ENCODE results near the gene FUNDC2.
"Not testable (repeated sequence)": the region's sequence is repeated elsewhere in the genome, so short reads cannot be mapped to it uniquely, and the experiment has no call there.

The FUNDC2 gene, protein sequence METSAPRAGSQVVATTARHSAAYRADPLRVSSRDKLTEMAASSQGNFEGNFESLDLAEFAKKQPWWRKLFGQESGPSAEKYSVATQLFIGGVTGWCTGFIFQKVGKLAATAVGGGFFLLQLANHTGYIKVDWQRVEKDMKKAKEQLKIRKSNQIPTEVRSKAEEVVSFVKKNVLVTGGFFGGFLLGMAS

DNA sequence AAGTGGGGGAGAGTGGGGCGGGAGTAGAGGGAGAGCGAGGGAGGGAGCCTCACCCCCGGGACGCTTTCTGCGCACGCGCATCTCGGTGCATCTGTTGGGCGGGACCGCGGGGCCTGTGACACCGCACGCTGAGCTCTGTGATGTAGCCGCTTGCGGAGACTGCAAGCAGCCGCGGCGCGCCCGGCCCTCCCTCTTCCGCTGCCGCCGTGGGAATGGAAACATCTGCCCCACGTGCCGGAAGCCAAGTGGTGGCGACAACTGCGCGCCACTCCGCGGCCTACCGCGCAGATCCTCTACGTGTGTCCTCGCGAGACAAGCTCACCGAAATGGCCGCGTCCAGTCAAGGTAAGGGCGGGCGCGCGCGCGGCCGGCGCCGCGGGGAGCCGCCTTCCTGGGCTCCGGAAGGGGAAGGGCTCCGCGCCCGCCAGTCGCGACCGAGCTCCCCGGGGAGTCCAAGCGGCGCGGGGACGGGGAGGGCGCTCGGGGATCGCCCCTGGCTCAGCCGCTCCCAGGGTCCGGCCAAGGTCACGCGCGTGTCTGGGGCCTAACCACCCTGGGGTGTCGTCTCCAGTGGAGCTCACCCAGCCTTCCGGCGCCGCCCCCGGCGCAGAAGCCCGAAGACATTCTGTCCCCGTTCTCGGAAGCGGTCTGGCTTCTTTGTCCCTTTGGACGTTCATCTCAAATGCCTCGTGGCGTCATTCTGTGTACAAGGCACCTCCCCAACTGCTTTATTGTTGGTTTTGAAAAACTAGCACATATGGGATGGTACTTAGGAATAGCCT lies at the start of gene FUNDC2:
Gene FUNDC2 (plus strand): TSS at position 118 of the 782 bp plus-strand sequence. CDS start 95 bp downstream, at position 213.
- peak; percentile 90 for DNase-seq (ENCODE audit: low read depth)

DNA sequence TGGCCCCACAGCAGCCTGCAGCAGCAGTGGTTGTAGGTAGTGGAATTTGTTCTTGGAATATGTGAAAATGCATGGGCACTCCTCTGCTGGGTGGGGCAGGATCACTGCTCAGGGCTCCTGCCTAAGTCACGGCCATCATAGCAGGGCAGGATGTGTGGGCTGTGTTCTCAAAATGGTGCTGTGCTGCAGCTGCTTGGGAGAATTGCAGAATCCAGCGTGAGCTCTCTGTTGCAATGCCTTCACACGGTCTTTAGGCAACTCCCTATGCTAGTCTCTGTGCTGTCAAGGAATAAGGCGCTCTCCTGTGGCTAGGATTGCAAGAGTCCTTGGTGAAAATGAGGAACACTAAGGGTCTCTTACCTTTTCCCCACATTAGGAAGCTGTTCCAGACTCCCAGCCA lies 47.0 kb upstream of the FUNDC2 start:
- no peak for DNase-seq (ENCODE audit: low read depth)

DNA sequence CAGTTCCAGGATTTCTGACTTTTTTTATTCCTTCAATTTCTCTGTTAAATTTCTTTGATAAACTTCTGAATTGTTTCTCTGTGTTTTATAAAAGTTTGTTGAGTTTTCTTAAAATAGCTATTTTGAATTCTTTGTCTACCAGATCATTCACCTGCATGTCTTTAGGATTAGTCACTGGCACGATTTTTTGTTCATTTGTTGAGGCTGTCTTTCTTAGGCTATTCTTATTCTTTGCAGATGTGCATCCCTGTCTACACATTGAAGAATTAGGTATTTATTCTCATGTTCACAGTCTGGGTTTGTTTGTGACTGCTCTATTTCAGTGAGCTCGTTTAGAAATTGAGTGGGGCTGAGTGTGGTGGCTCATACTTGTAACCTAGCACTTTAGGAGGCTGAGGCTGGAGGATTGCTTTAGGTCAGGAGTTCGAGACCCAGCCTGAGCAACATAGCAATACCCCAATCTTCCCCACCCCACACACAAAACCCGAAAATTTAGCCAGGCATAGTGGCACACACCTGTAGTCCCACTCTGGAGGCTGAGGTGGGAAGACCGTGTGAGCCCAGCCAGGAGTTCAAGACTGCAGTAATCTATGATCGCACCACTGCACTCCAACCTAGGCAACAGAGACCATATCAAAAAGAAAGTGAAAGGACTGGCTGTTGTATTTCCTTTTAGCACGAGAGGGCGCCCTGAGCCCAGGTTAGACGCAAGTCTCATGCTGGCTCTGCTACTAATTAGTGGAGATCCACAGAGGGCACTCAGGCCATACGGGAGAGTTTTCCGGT lies 46.1 kb upstream of the FUNDC2 start:
- peak; percentile 51 for DNase-seq (ENCODE audit: low read depth)

DNA sequence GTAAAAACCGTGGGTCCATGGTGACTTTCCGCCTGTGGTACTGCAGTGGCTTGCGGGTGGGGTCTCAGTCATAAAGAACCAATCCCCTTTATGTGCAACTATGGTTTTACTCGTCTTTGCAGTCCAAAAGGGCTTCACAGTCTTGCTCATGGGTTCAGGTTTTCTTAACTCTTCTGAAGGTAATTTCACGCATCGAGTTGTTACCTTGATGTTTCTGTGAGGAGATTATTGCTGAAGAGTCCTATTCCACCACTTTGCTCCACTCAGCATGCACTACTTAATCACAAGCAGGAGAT lies 45.6 kb upstream of the FUNDC2 start:
- no peak for DNase-seq (ENCODE audit: low read depth)

DNA sequence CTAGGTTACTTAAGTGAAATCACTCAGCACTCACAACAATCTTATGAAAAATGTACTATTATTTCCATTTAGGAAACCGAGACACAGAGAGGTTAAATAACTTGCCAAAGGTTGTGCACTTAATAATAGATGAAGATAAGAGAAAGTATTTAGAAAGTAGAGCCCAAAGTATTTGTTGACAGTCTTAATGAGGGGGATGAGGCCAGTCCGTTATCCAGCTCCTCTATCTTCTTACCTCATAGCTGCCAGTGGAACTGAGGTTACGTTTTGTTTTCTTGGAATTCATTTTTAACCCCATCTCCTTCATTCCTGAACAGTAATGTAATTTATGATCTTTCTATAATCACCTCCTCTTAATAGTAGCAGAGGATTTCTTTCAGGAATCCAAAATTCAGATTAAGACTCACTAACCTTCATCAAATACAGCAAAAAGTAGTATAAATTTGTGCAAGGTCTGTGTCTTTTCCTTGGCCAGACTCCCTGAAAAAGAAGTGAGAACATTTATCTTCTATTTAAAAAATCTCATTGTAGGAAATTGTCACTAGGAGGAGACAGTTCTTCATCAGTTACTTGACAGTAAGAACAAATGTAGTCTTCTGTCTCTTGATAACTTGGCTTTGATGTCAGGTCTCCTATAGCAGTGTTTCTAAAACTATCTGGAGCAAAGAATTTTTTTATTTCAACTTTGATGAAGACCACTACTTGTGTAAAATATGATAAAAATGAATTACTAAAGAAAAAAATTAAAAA lies 39.6 kb upstream of the FUNDC2 start:
- DNase-seq (ENCODE audit: low read depth) = no peak

DNA sequence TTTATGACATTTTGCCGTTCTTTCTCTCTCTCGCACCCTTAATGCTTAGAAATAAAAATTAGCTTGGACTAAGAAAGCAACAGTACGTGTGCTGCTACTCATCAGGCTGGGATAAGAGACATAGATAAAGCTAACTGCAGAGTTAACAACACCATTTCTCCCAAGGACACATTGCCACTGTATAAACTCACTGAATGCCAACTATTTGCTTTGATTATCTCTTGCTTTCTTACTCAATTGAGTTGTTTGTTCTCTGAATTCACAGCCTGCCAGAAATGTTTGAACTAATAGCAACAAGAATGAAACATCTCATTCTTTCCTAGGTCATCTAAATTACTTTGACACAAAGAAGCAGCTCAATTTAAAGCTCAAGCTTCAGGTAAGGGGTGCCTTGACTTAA lies 38.7 kb upstream of the FUNDC2 start:
- DNase-seq (ENCODE audit: low read depth) = no peak

DNA sequence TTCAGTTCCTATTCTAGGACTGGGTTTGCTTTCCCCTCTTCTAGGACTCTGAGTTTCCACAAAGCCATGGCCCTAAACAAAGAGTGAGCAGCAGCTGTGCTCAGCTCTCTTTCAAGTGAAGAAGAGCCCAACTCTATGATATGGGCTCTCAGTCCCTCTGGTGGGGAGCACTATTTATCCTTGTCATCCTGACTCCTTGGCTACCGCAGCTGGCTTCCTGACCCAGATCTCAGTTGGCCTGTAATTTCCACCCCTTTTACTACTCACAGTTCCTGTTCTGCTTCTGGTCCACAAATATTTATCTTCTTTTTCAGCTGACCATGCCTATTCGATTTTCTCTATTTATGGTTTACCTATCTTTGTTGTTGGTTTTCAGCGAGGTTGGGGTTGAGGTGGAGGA lies 37.9 kb upstream of the FUNDC2 start:
- no peak for DNase-seq (ENCODE audit: low read depth)

DNA sequence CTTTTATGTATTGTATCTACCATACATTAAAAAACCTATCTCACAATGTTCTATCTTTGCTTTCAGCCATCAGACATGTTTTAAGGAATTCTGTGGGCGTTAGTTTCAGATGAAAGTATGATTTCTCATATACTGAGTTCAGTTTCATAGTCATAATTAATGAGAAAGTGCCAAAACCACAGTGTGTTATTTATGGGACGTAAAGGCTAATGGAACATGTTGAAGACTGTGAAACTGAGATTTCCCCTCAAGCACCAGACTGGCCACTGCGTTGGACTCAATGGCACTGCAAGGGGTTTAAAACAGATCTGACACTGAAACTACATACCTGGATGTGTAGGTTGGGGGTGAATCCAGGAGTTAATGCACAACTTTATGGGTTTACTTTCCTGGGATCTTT lies 36.1 kb upstream of the FUNDC2 start:
- DNase-seq (ENCODE audit: low read depth) = no peak

DNA sequence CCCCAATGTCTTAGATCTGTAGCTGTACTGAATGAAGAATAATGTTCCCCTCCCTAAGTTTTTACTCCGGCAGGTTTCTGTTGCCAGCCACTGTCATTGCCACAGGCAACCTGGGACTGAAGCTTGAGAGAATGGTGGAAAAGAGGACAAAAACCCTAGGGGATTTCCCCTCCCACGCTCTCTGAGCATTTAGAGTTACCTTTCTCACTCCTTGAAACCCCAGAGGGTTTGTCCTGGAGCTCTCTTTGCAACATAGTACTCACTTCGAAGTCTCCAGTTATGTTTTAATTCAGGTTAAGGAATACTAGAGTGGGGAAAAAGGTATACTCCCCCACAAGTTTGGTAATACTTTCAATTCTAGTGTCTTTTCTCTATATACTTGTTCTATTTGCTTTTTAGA lies 35.6 kb upstream of the FUNDC2 start:
- no peak for DNase-seq (ENCODE audit: low read depth)

DNA sequence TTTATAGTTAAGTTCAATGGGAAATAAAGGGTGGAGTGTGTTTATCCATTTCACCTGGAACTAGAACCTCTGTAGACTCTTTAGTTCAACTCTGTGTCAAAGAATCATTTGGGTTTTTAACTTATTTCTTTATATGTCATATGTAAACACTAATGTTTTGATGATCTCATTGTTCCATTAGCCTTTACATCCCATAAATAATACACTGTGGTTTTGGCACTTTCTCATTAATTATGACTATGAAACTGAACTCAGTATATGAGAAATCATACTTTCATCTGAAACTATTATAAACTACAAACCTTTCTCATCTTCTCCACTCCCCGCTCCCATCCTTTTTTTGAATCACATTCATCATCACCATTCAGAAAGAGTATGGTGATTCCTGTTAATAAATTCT lies 35.2 kb upstream of the FUNDC2 start:
- no peak for DNase-seq (ENCODE audit: low read depth)

DNA sequence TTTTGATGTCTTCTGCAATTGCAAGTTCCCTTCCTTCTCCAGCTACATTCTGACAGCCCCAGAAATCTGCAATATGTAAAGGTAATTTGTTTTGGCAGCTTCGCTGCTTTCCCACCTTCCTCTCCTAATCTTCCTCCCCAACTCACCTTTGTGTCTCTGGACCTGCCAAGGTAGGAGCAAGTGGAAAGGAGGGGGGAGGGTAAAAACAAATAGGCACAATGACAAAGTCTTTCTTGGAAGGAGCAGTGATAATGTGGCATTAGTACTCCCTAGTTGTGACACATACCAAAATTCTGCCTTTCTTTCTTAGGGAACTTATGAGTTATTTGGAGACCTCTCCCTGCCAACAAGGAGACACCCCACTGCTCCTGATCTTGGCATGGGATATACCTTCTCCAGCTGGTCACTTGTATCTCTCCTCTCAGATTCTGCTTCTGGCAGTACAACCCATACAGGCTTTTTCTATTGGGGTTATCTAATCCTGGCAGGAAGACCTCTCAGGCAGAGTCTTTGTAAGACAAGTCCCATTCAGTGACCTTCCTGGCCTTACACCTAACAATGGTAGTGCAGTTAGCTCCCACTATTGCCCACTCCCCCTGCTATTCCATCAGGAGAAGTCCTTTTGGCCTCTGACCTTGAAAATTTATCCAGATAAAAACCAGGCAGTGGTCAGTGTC lies 28.3 kb upstream of the FUNDC2 start:
- no peak for DNase-seq (ENCODE audit: low read depth)

DNA sequence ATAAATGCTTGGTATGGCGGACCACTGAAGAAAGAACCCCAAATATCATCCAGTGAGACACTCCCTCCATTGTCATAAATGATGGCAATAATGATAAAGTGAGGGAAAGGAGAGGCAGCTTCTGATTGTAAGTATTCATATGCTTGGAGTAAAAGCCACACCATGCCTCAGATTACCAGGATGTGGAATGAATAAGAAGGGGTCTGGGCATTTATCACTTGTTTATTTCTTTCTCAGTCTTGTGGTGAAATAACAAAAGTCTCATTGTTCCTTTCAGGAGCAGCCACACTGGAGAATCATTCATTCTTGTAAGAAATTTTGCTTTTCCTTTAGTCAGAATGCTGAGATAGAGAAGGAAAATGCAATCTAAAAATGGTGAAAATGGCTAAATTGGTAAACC lies 25.8 kb upstream of the FUNDC2 start:
- no peak for DNase-seq (ENCODE audit: low read depth)

DNA sequence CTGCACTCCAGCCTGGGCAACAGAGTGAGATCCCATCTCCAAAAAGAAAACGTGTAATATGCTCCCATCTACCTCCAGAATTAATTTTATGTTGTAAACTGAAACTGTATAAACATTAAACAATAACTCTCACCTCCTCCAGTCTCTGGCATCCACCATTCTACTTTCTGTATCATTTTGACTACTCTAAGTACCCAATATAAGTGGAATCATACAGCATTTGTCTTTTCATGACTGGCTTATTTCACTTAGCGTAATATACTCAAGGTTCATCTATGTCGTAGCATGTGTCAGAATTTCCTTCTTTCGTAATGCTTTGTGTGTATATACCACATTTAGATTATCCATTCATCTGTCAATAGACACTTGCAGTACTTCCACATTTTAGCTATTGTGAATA lies 24.8 kb upstream of the FUNDC2 start:
- DNase-seq (ENCODE audit: low read depth) = no peak

DNA sequence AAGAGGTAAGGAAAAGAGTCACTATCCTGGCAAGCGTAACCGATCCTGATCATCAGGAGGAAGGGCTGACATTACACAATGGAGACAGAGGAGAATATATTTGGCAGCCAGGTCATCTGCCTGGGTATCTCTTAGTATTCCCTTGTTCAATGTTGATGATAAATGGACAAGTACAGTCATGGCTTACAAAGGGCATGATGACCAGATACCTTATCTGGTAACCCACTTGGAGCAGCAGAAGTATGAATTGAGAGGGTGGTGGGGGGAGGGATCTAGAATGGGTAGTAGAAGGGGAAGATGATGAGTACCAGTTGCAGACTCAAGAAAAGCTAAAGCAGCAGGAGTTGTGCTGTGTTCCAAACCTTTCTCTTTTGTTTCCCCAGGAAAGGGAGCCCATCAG lies 21.5 kb upstream of the FUNDC2 start:
- DNase-seq (ENCODE audit: low read depth) = no peak

DNA sequence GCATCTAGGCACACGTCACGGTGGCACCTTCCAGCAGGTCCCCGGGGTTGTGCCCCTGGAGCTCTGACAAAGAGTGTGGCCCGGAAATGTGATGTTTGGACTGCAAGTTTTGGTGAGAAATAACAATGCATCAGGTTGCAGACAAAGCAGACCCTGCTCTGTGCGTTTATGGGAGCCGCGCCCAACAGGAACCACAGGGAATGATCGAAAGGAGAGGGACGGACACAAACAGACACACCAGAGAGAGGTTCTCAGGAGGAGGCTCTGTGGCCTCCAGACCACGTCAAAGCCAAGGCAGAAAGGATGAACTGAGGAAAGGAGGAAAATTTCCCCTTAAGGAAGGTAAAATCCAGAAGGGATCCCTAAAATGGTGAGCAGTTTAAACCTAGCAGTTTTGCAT lies 20.3 kb upstream of the FUNDC2 start:
- DNase-seq (ENCODE audit: low read depth) = not testable (repeated sequence)

DNA sequence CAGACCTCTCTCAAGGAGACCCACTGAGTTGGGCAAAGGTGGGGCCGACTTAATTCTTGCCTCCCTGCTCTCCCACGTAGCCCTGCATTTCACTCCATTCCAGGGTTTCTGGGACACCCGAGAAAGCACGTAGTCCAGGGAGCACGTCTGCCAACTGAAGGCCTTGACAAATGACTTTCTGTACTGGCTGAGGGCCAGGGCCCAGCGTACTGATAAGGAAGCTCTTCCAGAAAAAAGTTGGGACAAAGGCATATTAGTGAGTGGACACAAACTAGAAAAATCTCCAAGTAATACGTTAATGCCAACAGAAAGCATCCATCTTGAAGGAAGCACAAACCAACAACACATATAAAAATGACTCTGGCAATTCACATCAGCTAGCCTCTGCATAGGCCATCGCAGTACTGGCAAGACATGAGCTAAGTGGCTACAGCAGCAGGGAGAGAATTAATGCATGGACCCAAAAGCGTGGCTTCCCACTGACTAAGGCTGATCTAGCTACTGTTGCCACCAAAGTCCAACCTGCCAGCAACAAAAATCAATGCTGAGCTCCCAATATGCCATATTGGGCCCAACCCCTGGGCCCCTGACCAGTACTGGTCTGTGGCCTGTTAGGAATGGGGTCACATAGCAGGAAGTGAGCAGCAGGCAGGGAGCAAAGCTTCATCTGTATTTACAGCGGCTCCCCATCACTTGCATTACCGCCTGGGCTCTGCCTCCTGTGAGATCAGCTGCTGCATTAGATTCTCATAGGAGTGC lies 19.6 kb upstream of the FUNDC2 start:
- DNase-seq (ENCODE audit: low read depth) = not testable (repeated sequence)

DNA sequence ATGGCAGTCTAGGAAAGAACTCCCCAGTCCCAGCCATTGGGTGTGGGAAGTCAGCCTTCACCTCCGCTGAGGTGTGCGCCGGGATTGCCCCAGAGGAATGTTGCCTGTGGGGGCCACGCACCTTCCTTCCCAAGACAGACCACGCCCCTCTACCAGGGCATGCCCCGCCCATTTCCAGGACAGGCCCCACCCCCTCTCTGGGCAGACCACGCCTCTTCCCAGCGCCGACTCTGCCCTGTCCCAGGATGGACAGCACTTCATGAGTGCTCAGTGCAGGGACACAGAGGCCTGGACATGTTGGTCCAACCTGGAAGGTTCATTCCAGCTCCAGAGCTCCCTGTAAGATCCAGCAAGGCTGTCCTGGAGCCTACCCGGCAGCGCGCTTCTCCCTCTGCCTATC lies 18.1 kb upstream of the FUNDC2 start:
- not testable (repeated sequence) for DNase-seq (ENCODE audit: low read depth)

DNA sequence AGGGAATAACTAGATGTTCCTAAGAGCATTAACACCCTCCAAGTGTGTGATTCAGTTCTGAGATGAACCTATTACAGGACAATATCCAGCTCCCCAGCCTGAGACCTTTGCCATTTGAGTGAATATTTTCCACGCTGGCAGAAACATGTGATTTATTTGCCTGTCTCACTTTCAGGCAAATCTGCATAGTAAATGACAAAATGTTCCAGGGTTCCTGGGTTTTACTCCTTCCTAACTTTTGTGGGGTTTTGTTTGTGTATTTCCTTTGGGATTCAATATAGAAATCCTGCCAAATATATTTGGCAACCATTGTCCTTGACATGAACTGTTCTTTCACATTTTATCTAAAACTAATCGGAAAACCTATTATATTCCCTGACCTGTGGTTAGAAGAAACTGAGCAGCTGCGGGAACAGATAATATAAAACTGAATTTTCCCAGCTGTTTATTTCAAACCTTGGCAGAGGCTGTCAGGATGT lies 16.6 kb upstream of the FUNDC2 start:
- DNase-seq (ENCODE audit: low read depth) = no peak

DNA sequence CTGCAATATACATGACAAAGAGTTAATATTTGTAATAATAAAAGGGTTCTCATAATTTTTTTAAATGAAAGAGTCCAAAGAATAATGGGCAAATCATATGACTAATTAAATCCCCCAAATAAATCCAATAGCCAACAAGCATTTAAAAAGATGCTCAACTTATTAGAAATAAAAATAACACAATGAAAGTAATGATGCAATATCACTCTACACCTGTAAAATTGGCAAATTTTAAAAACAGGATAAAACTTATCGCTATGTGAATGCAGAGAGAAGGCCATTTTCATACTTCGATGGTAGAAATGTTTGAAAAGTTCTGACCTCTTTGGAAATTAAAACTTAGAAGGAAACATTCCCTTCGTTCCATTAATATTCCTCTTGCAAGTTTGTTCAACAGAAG lies 6.1 kb upstream of the FUNDC2 start:
- DNase-seq (ENCODE audit: low read depth) = no peak

DNA sequence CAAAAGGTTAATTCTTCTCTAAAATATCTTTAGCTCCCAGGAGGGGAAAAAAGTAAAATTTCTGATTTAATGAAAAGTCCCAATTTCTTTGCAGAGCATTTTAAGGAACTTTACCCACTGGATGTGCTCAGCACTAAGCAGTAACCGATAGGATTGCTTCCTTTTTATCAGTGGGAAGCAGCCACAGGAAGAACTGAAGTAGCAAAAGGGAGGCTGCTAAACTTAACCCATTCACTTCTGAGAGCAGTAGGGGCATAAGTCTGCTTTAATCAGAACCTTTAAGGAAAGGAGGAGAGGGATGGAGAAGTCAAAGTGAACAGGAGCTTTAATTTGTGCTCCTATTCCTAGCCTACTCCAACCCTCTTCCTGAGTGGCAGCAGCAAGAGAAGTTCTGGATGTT lies 4.1 kb upstream of the FUNDC2 start, which contains the start of gene F8:
Gene F8 (minus strand): TSS at position 139 of the 400 bp plus-strand sequence. CDS start 171 bp downstream, outside the sequence.
- DNase-seq (ENCODE audit: low read depth) = no peak

All from stimulated activated CD4-positive, alpha-beta T cell treated with anti-CD3 and anti-CD28 coated beads, Interleukin-2, amount 100 ng/mL, for 4 hours (primary cell).